H9 (cell line): ENCODE measurements around the gene CKB. TPM values are rescaled to one million over a fixed set of nuclear protein-coding genes. Genes with fewer than 3 reads are reported as not detected.

Source experiments
- DNase-seq: peaks from one replicate; pipeline ENCODE4 v3.0.0-alpha.2; 2017
- H2AFZ ChIP-seq: one replicate; pipeline ENCODE4 v1.6.1; 2013; ENCODE audit warnings: mild to moderate bottlenecking, low read length, control low read depth, moderate library complexity
- H2AK5ac ChIP-seq: 2 replicates; pipeline ENCODE4 v1.6.1; 2013; ENCODE audit warnings: low read length, control low read depth, mixed read lengths; ENCODE audit not compliant: insufficient read length
- H2BK120ac ChIP-seq: one replicate; pipeline ENCODE4 v1.6.1; 2013; ENCODE audit warnings: low read depth, mild to moderate bottlenecking, low read length, control low read depth, inconsistent platforms; ENCODE audit not compliant: poor library complexity, severe bottlenecking
- H2BK12ac ChIP-seq: 2 replicates; pipeline ENCODE4 v1.6.1; 2013; ENCODE audit warnings: low read length, control low read depth, mixed read lengths, low read depth; ENCODE audit not compliant: insufficient read length
- H2BK15ac ChIP-seq: 2 replicates; pipeline ENCODE4 v1.6.1; 2013; ENCODE audit warnings: low read depth, low read length, control low read depth
- H2BK20ac ChIP-seq: one replicate; pipeline ENCODE4 v1.6.1; 2013; ENCODE audit warnings: low read depth, mild to moderate bottlenecking, low read length, control low read depth, inconsistent platforms; ENCODE audit not compliant: poor library complexity, severe bottlenecking
- H2BK5ac ChIP-seq: 2 replicates; pipeline ENCODE4 v1.6.1; 2013; ENCODE audit warnings: low read length, control low read depth, mixed read lengths; ENCODE audit not compliant: insufficient read length
- H3K14ac ChIP-seq: 2 replicates; pipeline ENCODE4 v1.6.1; 2013; ENCODE audit warnings: low read length, control low read depth; ENCODE audit not compliant: insufficient read depth
- H3K18ac ChIP-seq: 2 replicates; pipeline ENCODE4 v1.6.1; 2013; ENCODE audit warnings: low read depth, mild to moderate bottlenecking, mixed read lengths, low read length, control low read depth; ENCODE audit not compliant: insufficient read length
- H3K23ac ChIP-seq: 2 replicates; pipeline ENCODE4 v1.6.1; 2013; ENCODE audit warnings: low read length, control low read depth, mixed read lengths, low read depth; ENCODE audit not compliant: insufficient read length
- H3K23me2 ChIP-seq: 2 replicates; pipeline ENCODE4 v1.6.1; 2013; ENCODE audit warnings: low read depth, mild to moderate bottlenecking, mixed read lengths, low read length, control low read depth; ENCODE audit not compliant: insufficient read length, poor library complexity, severe bottlenecking
- H3K27ac ChIP-seq: 2 replicates; pipeline ENCODE4 v1.5.1; 2013; ENCODE audit warnings: low read length, control low read depth, mixed read lengths, low read depth; ENCODE audit not compliant: insufficient read length
- H3K27me3 ChIP-seq: 2 replicates; pipeline ENCODE4 v1.6.1; 2013; ENCODE audit warnings: low read length, control low read depth, inconsistent platforms; ENCODE audit not compliant: insufficient read depth
- H3K4ac ChIP-seq: 2 replicates; pipeline ENCODE4 v1.6.1; 2013; ENCODE audit warnings: low read depth, mild to moderate bottlenecking, control low read depth, inconsistent platforms, low read length, moderate library complexity
- H3K4me1 ChIP-seq: 2 replicates; pipeline ENCODE4 v1.6.1; 2013; ENCODE audit warnings: low read length, control low read depth, inconsistent platforms; ENCODE audit not compliant: insufficient read depth
- H3K4me2 ChIP-seq: 2 replicates; pipeline ENCODE4 v1.6.1; 2013; ENCODE audit warnings: low read length, control low read depth, mixed read lengths; ENCODE audit not compliant: insufficient read length, insufficient read depth
- H3K56ac ChIP-seq: 2 replicates; pipeline ENCODE4 v1.6.1; 2013; ENCODE audit warnings: low read depth, mild to moderate bottlenecking, mixed read lengths, low read length, control low read depth; ENCODE audit not compliant: insufficient read length
- H3K79me1 ChIP-seq: 2 replicates; pipeline ENCODE4 v1.6.1; 2013; ENCODE audit warnings: low read depth, mild to moderate bottlenecking, moderate library complexity, low read length, control low read depth, inconsistent platforms; ENCODE audit not compliant: insufficient read depth, poor library complexity, severe bottlenecking
- H3K79me2 ChIP-seq: 2 replicates; pipeline ENCODE4 v1.6.1; 2013; ENCODE audit warnings: low read length, control low read depth, inconsistent platforms; ENCODE audit not compliant: insufficient read depth
- H3K9ac ChIP-seq: 2 replicates; pipeline ENCODE4 v1.6.1; 2013; ENCODE audit warnings: low read length, control low read depth, mixed read lengths; ENCODE audit not compliant: insufficient read length; ENCODE audit errors: extremely low read depth
- H3K9me3 ChIP-seq: one replicate; pipeline ENCODE4 v1.6.1; 2013; ENCODE audit warnings: low read depth, low read length, inconsistent platforms; ENCODE audit not compliant: control insufficient read depth
- H3T11ph ChIP-seq: one replicate; pipeline ENCODE4 v1.6.1; 2013; ENCODE audit warnings: mild to moderate bottlenecking, low read length, control low read depth, inconsistent platforms
- H4K20me1 ChIP-seq: one replicate; pipeline ENCODE4 v1.6.1; 2013; ENCODE audit not compliant: control insufficient read depth, insufficient read length, insufficient read depth
- H4K5ac ChIP-seq: 2 replicates; pipeline ENCODE4 v1.6.1; 2013; ENCODE audit warnings: low read depth, mild to moderate bottlenecking, mixed read lengths, low read length, control low read depth; ENCODE audit not compliant: insufficient read length
- H4K8ac ChIP-seq: replicated peaks from 2 replicates; pipeline ENCODE4 v1.6.1; 2013; ENCODE audit warnings: low read length, control low read depth, mixed read lengths, low read depth; ENCODE audit not compliant: insufficient read length
- H4K91ac ChIP-seq: 2 replicates; pipeline ENCODE4 v1.6.1; 2013; ENCODE audit warnings: low read depth, mild to moderate bottlenecking, moderate library complexity, mixed read lengths, low read length, control low read depth; ENCODE audit not compliant: insufficient read length
- H3K27ac Mint-ChIP-seq, 3 experiments: 2 replicates in 2 of 3; 3 replicates in 1 of 3; pipeline ENCODE4 v1.8.0; 2020 to 2021; ENCODE audit warnings: mixed read lengths in 3 of 3, mild to moderate bottlenecking in 1 of 3, moderate library complexity in 1 of 3
- H3K27me3 Mint-ChIP-seq: 2 replicates; pipeline ENCODE4 v1.8.0; 2021; ENCODE audit warnings: low read depth, mild to moderate bottlenecking, moderate library complexity, mixed read lengths
- H3K36me3 Mint-ChIP-seq, 3 experiments: 2 replicates in 2 of 3; 3 replicates in 1 of 3; pipeline ENCODE4 v1.8.0; 2020 to 2021; ENCODE audit warnings: low read depth in 3 of 3, mixed read lengths in 3 of 3; ENCODE audit not compliant: insufficient read depth in 1 of 3
- H3K4me1 Mint-ChIP-seq, 2 experiments: 2 replicates each; pipeline ENCODE4 v1.8.0; 2020; ENCODE audit warnings: mixed read lengths in 2 of 2
- H3K4me3 Mint-ChIP-seq, 2 experiments: 2 replicates in 1 of 2; 3 replicates in 1 of 2; pipeline ENCODE4 v1.8.0; 2020 to 2021; ENCODE audit warnings: mild to moderate bottlenecking in 2 of 2, mixed read lengths in 2 of 2, moderate library complexity in 1 of 2
- H3K9me3 Mint-ChIP-seq, 2 experiments: 2 replicates in 1 of 2; 3 replicates in 1 of 2; pipeline ENCODE4 v1.8.0; 2020; ENCODE audit warnings: mild to moderate bottlenecking in 2 of 2, mixed read lengths in 2 of 2, moderate library complexity in 1 of 2
- WGBS: extraction: QIAGEN DNeasy Blood & Tissue Kit; methylation state at CpG from one replicate; pipeline ENCODE4 v1.1.7; 2013; ENCODE audit warnings: missing lambda C conversion rate, low lambda C conversion rate, mixed read lengths; ENCODE audit not compliant: insufficient read length; ENCODE audit errors: extremely low coverage; 5-methylcytosine and 5-hydroxymethylcytosine counted together
- total RNA-seq: library from RNA; stranded (reverse); gene quantifications from 2 replicates; pipeline ENCODE4 v1.2.1, GENCODE V29; 2021
- TF ChIP-seq, protein P1 (sequence below): fragments of 200-600 bp; sonication (generic); conservative IDR thresholded peaks from 3 replicates; pipeline ENCODE4 v1.8.0; 2021; ENCODE audit warnings: antibody characterized with exemption, mild to moderate bottlenecking

Gene CKB
- total RNA-seq, 1 experiment from 2014 or later: 517 TPM

DNA sequence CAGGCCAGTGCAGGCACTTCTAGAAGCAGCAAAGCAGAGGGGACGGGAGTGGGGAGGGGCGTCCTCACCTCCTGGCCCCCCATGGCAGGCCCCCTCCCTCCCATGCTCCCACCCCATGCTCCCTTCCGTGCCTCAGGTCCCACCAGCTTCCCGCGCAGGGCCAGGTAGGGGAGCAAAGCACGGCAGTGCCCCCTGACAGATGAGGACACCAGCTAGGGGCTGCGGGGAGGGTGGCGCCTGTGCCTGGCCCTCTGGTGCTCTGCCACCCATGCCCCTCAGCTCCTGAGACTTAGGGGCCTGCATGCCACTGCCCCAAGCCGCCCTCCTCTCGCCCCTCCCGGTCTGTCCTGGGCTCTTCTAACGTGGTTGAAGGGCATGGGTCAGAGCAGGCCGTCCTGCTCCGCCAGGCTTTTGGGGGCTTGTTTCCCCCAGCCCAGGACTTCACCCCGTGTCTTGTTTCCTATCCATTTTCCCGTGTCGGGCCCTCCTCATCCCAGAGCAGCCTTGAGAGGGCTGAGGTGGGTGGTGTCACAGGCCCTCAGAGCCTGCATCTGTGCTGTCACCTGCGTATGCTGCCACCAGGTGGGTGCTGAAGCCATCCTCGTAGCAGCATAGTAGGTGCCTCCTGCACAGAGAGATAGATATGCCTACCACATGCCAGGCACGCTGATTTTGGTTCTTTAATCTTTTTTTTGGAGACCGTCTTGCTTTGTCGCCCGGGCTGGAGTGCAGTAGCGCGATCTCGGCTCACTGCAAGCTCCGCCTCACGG, 16.6 kb upstream of the CKB start:
- Histone ChIP-seq H4K20me1 (no peaks in the 10 kb centered on the region), H2BK5ac (no peak overlapping the region), H2BK20ac (no peak overlapping the region), H3K23me2 (peaks cover 4% of the 10 kb centered on the region), H3K27ac (no peak overlapping the region), H2BK120ac (no peak overlapping the region), H3K9me3 (no peaks in the 10 kb centered on the region), H4K8ac (no peak overlapping the region), H2AFZ (no peak overlapping the region), H4K5ac (no peak overlapping the region), H3K14ac (no peak overlapping the region), H3K79me1 (no peaks in the 10 kb centered on the region), H2BK12ac (no peak overlapping the region), H3T11ph (no peak overlapping the region), H3K23ac (no peak overlapping the region), H3K27me3 (no peaks in the 10 kb centered on the region), H3K79me2 (no peaks in the 10 kb centered on the region), H4K91ac (no peak overlapping the region), H3K4ac (no peak overlapping the region), H3K56ac (no peak overlapping the region), H3K9ac (no peak overlapping the region), H3K4me1 (no peaks in the 10 kb centered on the region; the same call in 1 of the 2 replicates), H3K18ac (no peak overlapping the region), H2AK5ac (no peak overlapping the region), H3K4me2 (no peak overlapping the region), H2BK15ac (no peak overlapping the region)
- Mint-ChIP-seq H3K9me3 (no peaks in the 10 kb centered on the region), H3K4me1 (peaks cover 8 to 23% of the 10 kb centered on the region in 2 experiments), H3K36me3 (peaks cover 0 to 2% (median 0%) of the 10 kb centered on the region in 3 experiments; a peak in 1 of 7 replicates), H3K27ac (peak overlapping the region in 2 of 3 experiments; percentile 25 to 83; a peak in 2 of 7 replicates), H3K27me3 (peaks cover 15% of the 10 kb centered on the region), H3K4me3 (no peak overlapping the region)
- TF ChIP-seq, protein P1, sequence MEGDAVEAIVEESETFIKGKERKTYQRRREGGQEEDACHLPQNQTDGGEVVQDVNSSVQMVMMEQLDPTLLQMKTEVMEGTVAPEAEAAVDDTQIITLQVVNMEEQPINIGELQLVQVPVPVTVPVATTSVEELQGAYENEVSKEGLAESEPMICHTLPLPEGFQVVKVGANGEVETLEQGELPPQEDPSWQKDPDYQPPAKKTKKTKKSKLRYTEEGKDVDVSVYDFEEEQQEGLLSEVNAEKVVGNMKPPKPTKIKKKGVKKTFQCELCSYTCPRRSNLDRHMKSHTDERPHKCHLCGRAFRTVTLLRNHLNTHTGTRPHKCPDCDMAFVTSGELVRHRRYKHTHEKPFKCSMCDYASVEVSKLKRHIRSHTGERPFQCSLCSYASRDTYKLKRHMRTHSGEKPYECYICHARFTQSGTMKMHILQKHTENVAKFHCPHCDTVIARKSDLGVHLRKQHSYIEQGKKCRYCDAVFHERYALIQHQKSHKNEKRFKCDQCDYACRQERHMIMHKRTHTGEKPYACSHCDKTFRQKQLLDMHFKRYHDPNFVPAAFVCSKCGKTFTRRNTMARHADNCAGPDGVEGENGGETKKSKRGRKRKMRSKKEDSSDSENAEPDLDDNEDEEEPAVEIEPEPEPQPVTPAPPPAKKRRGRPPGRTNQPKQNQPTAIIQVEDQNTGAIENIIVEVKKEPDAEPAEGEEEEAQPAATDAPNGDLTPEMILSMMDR: 0 out of 3 replicates have a peak, but pooled peaks have one; percentile 18
- DNase-seq: no peak
- no CpG with 5 or more reads among the region's 28 CpGs for WGBS
